ENCODE data around the gene BCL6B. TPM values are rescaled to one million over a fixed set of nuclear protein-coding genes. Genes with fewer than 3 reads are reported as not detected.
"Not testable (repeated sequence)": the region's sequence is repeated elsewhere in the genome, so short reads cannot be mapped to it uniquely, and the experiment has no call there.

Gene BCL6B
- total RNA-seq, 2 experiments from 2014 or later, result 1.2 to 2.4 TPM

DNA sequence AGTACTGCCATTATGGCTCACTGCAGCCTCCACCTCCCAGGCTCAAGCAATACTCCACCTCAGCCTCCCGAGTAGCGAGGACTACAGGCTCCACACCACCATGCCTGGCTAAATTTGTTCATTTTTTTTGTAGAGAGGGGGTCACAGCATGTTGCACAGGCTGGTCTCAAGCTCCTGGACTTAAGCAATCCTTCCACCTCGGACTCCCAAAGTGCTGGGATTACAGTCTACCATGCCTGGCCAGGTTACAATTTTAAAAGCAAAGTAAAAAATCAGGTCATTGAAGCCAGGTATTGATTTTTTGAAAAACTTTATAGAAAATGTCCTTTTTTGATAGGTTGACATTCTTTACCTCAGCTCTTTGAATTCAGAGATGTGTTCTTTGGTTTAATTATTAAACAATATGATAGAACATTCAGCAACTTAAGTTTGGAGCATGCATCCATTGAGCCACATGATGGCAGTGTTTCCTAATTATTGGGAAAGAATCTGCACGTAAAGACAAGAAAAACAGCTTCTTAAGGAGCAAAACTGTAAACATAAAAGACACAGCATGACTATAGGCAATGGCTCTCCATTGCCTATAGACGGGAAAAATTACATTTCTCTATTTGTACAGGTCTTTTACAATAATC lies 22.8 kb downstream of the BCL6B start:
- DNase-seq (peak; percentile 66), ATAC-seq (peak; percentile 18)
- CTCF ChIA-PET, result interaction anchor here (0.6 to 12.3 kb wide), 57 partner anchors 8 to 641 kb away, joined by 3 to 371 read pairs (median 5); partner anchors contain the start of genes ACADVL, ASGR1, ASGR2 and BCL6B
- Mint-ChIP-seq H3K36me3 (ENCODE audit: low read depth) (peaks cover 1% of the 10 kb centered on the region), H3K27ac (peak overlapping the region; percentile 86), H3K9me3 (no peaks in the 10 kb centered on the region), H3K4me1 (ENCODE audit: low read depth) (peaks cover 39% of the 10 kb centered on the region), H3K27me3 (peaks cover 2% of the 10 kb centered on the region), H3K4me3 (peak overlapping the region; percentile 73)
- intact Hi-C loops (cut with micrococcal nuclease), result loop anchor here (1.0 kb wide), 1 partner anchor 88 kb away; no protein-coding TSS in a partner anchor
- POLR2A ChIA-PET, result interaction anchor here (0.5 to 1.8 kb wide), 15 partner anchors 9 to 519 kb away, joined by 3 to 8 read pairs (median 4); partner anchors contain the start of genes ACADVL and SLC16A13
- TF ChIP-seq, protein P1, sequence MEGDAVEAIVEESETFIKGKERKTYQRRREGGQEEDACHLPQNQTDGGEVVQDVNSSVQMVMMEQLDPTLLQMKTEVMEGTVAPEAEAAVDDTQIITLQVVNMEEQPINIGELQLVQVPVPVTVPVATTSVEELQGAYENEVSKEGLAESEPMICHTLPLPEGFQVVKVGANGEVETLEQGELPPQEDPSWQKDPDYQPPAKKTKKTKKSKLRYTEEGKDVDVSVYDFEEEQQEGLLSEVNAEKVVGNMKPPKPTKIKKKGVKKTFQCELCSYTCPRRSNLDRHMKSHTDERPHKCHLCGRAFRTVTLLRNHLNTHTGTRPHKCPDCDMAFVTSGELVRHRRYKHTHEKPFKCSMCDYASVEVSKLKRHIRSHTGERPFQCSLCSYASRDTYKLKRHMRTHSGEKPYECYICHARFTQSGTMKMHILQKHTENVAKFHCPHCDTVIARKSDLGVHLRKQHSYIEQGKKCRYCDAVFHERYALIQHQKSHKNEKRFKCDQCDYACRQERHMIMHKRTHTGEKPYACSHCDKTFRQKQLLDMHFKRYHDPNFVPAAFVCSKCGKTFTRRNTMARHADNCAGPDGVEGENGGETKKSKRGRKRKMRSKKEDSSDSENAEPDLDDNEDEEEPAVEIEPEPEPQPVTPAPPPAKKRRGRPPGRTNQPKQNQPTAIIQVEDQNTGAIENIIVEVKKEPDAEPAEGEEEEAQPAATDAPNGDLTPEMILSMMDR (IDR thresholded peaks at IDR 0.05), result peak; percentile 85

DNA sequence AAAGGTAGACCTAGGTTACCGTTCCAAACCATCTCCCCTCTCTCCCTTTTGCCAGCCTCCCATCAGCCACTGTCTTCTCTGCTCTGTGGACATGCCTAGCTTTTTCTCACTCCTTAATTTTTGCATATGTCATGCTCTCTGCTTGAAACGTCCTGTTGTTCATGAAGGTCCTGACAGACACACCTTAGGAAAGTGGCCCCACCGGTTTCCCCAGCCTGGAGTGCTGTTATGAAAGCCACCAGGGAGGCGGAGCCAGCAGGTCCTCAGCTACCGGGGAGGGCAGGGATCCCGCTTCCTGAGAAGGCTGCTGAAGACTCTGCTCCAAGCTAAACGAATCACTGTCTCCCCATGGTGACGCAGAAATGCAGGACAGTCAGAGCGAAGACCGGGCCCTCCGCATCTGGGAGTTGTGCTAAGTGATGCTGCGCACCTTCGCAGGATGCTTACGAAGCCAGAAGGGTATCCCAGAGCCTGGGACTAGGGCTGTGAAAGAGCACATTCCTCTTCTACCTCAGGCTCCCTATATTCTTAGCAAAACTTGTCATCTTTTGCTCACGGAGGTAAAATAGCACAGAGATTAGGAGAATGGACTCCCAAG lies 23.4 kb downstream of the BCL6B start:
- H3K36me3 Mint-ChIP-seq (ENCODE audit: low read depth), result peaks cover 1% of the 10 kb centered on the region
- intact Hi-C loops (cut with micrococcal nuclease), result loop anchor here (1.0 kb wide), 1 partner anchor 87 kb away; no protein-coding TSS in a partner anchor
- peak overlapping the region; percentile 73 for H3K4me3 Mint-ChIP-seq
- no peaks in the 10 kb centered on the region for H3K9me3 Mint-ChIP-seq
- ATAC-seq, result peak; percentile 14
- H3K27me3 Mint-ChIP-seq, result peaks cover 2% of the 10 kb centered on the region
- peak overlapping the region; percentile 86 for H3K27ac Mint-ChIP-seq
- TF ChIP-seq, protein P1 (IDR thresholded peaks at IDR 0.05), result peak; percentile 18
- peaks cover 37% of the 10 kb centered on the region for H3K4me1 Mint-ChIP-seq (ENCODE audit: low read depth)
- DNase-seq, result peak; percentile 48
- CTCF ChIA-PET, result interaction anchor here (0.6 to 12.3 kb wide), 56 partner anchors 8 to 640 kb away, joined by 3 to 371 read pairs (median 5); partner anchors contain the start of genes ACADVL, ASGR1, ASGR2 and BCL6B
- POLR2A ChIA-PET, result interaction anchor here (0.8 to 1.8 kb wide), 12 partner anchors 8 to 174 kb away, joined by 3 to 8 read pairs (median 4); partner anchors contain the start of genes ACADVL and SLC16A13

DNA sequence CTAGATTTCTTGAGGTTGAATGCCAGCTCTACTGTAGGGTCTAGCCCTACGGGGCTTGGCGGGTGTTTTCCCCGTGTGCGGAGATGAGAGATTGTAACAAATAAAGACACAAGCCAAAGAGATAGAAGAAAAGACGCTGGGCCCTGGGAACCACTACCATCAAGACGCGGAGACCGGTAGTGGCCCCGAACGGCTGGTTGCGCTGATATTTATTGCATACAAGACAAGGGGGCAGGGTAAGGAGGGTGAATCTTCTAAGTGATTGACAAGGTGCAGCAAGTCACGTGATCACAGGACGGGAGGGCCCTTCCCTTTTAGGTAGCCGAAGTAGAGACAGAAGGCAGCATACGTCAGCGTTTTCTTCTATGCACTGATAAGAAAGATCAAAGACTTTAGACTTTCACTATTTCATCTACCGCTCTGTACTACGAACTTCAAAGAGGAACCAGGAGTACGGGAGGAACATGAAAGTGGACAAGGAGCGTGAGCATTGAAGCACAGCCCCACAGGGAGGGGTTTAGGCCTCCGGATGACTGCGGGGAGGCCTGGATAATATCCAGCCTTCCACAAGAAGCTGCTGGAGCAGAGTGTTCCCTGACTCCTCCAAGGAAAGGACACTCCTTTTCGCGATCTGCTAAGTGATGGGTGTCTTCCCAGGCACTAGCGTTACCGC lies 24.0 kb downstream of the BCL6B start:
- H3K27ac Mint-ChIP-seq, result peak overlapping the region; percentile 86
- ATAC-seq (peak; percentile 18), DNase-seq (peak; percentile 90)
- H3K4me1 Mint-ChIP-seq (ENCODE audit: low read depth), result peaks cover 31% of the 10 kb centered on the region
- H3K27me3 Mint-ChIP-seq; H3K36me3 Mint-ChIP-seq (ENCODE audit: low read depth); H3K9me3 Mint-ChIP-seq: not testable (repeated sequence)
- ChIA-PET CTCF (interaction anchor here (0.8 to 12.3 kb wide), 29 partner anchors 8 to 249 kb away, joined by 3 to 371 read pairs (median 7); partner anchors contain the start of genes ACADVL, ASGR1, ASGR2 and BCL6B), POLR2A (interaction anchor here (1.1 to 1.8 kb wide), 6 partner anchors 10 to 131 kb away, joined by 3 to 8 read pairs (median 6); partner anchors contain the start of gene SLC16A13)
- peak overlapping the region; percentile 73 for H3K4me3 Mint-ChIP-seq
- intact Hi-C loops (cut with micrococcal nuclease), result loop anchor here (1.0 kb wide), 1 partner anchor 86 kb away; no protein-coding TSS in a partner anchor

DNA sequence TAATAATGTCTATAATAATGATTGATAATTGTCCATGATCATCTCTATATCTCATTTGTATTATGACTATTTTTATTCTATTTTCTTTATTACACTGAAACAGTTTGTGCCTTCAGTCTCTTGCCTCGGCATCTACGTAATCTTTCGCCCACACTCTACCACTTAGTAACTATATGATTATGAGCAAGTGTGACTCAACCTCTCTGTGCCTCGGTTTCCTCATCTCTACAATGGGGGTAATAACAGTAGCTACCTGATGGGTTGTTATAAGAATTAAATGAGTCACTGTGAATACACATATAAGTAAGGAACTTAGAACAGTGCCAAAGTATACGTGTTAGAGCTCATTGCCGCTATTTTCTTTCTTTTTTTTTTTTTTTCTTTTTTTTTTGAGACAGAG lies 24.7 kb downstream of the BCL6B start:
- Mint-ChIP-seq H3K27me3 (peaks cover 2% of the 10 kb centered on the region), H3K27ac (no peak overlapping the region), H3K4me1 (ENCODE audit: low read depth) (peaks cover 27% of the 10 kb centered on the region), H3K36me3 (ENCODE audit: low read depth) (no peaks in the 10 kb centered on the region), H3K9me3 (no peaks in the 10 kb centered on the region), H3K4me3 (peak overlapping the region; percentile 73)
- intact Hi-C loops (cut with micrococcal nuclease), result no loop called here
- ATAC-seq, result peak; percentile 15
- CTCF ChIA-PET, result interaction anchor here (0.7 to 12.3 kb wide), 5 partner anchors 13 to 145 kb away, joined by 3 to 371 read pairs (median 8); partner anchors contain the start of gene ASGR1
- DNase-seq, result peak; percentile 57
- POLR2A ChIA-PET, result interaction anchor here (1.1 to 1.3 kb wide), 2 partner anchors 86 to 89 kb away, joined by 3 read pairs; no protein-coding TSS in a partner anchor
- TF ChIP-seq, protein P1 (IDR thresholded peaks at IDR 0.05), result no peak

DNA sequence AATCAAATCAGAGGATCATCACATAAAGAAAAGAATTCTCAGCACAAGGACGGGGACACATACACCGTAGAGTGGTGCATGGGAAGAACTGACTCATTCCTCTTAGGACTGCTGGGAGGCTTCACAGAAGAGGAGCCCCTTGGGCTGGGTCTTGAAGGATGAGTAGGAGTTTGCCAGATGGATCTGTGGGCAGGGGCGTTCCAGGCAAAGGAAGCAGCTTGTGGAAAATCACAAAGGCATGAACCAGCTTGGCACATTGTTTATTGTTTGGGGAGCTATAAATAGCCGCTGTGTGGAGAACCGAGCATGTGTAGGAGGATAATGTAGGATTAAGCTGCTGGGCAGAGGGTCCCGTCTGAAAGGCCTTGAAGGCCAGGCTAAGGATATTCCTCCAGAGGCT lies 26.1 kb downstream of the BCL6B start:
- Mint-ChIP-seq H3K36me3 (ENCODE audit: low read depth) (no peaks in the 10 kb centered on the region), H3K27me3 (peaks cover 2% of the 10 kb centered on the region), H3K4me1 (ENCODE audit: low read depth) (peaks cover 20% of the 10 kb centered on the region), H3K4me3 (no peak overlapping the region), H3K9me3 (no peaks in the 10 kb centered on the region), H3K27ac (no peak overlapping the region)
- no peak for ATAC-seq
- ChIA-PET POLR2A (no interaction called here), CTCF (interaction anchor here (0.9 to 12.3 kb wide), 4 partner anchors 11 to 136 kb away, joined by 3 to 371 read pairs (median 6); no protein-coding TSS in a partner anchor)
- DNase-seq, result no peak
- TF ChIP-seq, protein P1 (IDR thresholded peaks at IDR 0.05), result no peak
- intact Hi-C loops (cut with micrococcal nuclease), result no loop called here

DNA sequence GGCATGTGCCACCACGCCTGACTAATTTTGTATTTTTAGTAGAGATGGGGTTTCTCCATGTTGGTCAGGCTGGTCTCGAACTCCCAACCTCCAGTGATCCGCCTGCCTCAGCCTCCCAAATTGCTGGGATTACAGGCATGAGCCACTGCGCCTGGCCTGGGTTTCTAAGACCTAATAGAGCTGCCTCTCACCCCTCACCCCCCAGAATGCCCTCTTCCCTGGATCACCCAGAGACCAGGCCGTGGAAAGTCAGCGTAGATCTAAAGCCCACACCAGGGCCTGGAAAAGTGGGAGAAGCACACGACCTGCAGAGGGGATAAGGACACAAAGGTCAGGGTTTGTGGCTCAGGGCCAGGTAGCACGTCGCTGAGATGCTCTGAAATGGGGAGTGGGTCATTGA lies 27.7 kb downstream of the BCL6B start:
- H3K9me3 Mint-ChIP-seq; H3K4me3 Mint-ChIP-seq; H3K36me3 Mint-ChIP-seq (ENCODE audit: low read depth); DNase-seq; ATAC-seq; H3K27me3 Mint-ChIP-seq; POLR2A ChIA-PET; H3K27ac Mint-ChIP-seq; intact Hi-C loops (cut with micrococcal nuclease): not testable (repeated sequence)
- CTCF ChIA-PET, result interaction anchor here (0.5 to 12.3 kb wide), 6 partner anchors 13 to 139 kb away, joined by 3 to 371 read pairs (median 3); no protein-coding TSS in a partner anchor
- H3K4me1 Mint-ChIP-seq (ENCODE audit: low read depth), result peaks cover 19% of the 10 kb centered on the region
